Skin of body (tissue), 2 donors: ENCODE results near the gene MACROH2A2. TPM values are rescaled to one million over a fixed set of nuclear protein-coding genes. Genes with fewer than 3 reads are reported as not detected.
A peak's percentile ranks its signal among the peaks of the same experiment; 100 is the strongest.

Experiments used
- DNase-seq: peaks from one replicate; lab custom pipeline; 2025; lab: John Stamatoyannopoulos, UW
- total RNA-seq: library from RNA; depleted of rRNA; stranded (reverse); fragments of >200 nt; gene quantifications from one replicate; pipeline ENCODE4 v1.2.3, GENCODE V29; 2014

The MACROH2A2 gene
- total RNA-seq, 1 donor from 2014 or later: 10.2 TPM

- DNase-seq: no peak
These were observed 78.4 kb downstream of the MACROH2A2 start for GRCh38 chr10:70130878-70131559.

DNA sequence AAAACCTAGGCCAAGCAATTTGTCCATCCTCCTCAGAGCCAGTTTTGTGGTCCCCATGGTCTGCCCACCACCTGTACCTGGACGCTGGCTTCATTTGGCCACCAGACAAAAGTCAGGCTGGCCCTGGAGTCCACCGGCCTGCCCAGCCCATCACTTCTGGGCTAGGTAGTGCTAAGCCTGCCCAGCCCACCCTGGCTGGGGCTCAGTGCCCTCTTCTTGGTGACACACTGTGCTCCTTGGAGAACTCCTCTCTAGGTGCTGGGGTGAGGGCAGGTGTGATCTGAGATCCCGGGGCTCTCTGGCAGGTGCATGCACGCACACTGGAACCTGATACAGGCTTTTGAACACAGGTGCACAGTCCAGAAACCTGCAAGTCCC is 78.9 kb downstream of the MACROH2A2 start:
- no peak for DNase-seq

DNA sequence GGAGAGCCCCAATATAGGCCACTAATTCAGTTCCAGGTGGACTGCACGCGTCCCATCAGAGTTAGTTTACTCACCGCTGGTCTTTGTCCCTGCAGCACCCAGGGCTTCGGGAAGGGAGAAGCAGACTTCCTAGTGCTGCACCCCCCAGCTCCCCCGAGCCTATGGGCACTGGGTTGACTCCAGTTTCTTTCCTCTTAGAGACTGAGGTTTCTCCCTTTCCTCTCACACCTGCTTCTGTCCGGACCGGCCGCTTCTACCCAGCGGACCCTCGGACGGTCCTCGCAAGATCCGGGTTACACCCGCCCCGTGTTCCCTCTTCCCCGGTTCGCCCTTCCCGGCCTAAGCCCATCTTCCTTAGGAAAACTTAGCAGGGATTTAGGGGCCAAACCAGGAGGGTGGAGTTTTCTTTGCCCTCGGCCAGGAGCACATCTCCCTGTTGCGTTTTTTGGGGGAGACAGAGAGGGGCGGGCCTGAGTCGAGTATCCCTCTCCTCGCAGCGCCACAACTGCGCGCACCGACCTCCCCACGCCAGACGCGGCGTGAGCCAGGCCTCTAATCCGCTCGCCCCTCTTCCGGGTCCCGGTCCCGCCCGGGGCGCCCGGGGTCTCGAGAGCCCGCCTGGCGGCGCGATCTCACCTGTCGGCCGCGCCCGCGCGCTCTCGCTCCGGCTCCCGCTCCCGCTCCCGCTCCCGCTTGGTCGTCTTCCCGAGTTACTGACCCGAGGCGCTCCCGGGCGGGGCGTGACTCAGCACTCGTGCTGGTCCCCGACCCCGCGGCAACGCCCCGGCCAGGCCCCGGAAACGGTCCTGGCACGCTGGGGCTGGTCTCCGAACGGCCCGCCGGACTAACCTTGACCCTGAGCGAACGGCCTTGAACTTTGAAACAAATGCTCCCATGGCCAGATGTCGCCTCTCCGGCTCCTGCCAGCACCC is 79.7 kb downstream of the MACROH2A2 start, which contains the start of gene AIFM2:
Gene AIFM2, minus strand, starts transcription at position 728 of the 932 bp plus-strand sequence. CDS start 8,741 bp downstream, outside the sequence.
- DNase-seq: peak; percentile 13

GRCh38 chr10:70135046-70135445 is 82.4 kb downstream of the MACROH2A2 start:
- DNase-seq: no peak

- no peak for DNase-seq
These were observed 83.0 kb downstream of the MACROH2A2 start for GRCh38 chr10:70135684-70136083.

DNA sequence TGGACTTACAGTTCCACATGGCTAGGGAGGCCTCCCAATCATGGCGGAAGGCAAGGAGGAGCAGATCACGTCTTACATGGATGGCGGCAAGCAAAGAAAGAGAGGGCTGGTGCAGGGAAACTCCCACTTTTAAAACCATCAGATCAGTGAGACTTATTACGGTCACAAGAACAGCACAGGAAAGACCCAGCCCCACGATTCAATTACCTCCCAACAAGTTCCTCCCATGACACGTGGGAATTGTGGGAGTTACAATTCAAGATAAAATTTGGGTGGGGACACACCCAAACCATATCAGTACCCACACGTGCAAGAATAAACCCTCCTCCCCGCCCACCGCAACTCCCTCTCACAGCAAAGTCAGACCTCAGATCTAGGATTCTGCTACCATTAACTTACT is 84.5 kb downstream of the MACROH2A2 start:
- DNase-seq: no peak

- DNase-seq: no peak
These were observed 85.6 kb downstream of the MACROH2A2 start for GRCh38 chr10:70137927-70138883.

DNA sequence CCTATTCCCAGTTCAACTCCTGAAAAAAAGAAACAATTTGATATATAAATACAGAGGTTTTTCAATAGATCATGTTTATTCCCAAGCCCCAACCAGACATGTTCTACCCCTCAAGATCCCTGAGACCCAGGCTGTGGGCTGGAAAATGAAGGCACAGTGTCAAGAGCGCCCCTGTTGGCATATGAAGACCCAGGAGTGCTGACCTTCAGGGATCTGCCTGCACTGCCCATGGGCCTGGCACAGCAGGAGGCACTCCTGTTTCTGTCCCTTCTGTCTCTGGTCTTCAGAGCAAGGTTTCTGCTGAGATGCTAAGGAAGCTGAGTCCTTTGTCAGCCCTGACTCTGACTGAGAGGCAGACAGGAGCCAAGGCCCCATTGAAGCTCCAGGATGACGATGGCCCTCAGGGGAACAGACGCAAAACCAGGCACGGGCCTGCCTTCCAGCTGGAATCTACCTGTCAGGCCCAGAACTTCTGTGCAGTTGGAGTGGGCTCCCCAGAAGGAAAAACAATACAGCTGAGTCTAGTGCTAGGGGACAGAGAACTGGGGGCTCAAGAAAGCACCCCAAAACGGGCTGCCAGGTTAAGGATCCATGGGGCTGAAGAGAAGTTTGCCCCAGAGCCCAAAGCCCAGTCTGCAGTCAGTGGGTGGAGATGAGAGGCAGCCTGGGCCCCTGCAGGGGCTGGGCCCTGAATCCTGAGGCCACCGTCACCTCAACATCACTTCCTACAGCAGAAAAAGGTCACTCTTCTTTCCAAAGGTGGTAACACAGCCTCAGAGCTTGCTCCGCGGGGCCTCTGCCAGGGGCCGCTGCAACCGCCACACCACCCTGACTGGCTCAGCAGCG is 86.7 kb downstream of the MACROH2A2 start:
- no peak for DNase-seq

DNA sequence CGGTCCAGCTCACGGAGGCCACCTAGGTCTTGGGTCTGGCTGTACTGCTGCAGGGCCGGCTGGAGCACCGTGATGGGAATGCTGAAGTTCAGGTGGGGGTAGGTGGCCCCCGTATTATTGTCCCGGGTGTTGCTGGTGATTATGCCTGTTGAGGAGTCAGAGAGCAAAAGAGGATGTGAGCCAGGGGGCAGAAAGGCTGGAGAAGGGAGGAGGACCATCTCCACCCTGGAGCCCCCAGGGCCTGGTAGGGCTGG is 87.3 kb downstream of the MACROH2A2 start:
- no peak for DNase-seq

- DNase-seq: no peak
These were observed 87.7 kb downstream of the MACROH2A2 start for GRCh38 chr10:70140297-70140696.

- no peak for DNase-seq
These were observed 89.9 kb downstream of the MACROH2A2 start for GRCh38 chr10:70142555-70142954.

GRCh38 chr10:70144372-70145110 is 91.9 kb downstream of the MACROH2A2 start:
- DNase-seq: no peak

GRCh38 chr10:70145166-70145665 is 92.6 kb downstream of the MACROH2A2 start:
- no peak for DNase-seq

- DNase-seq: peak; percentile 29
These were observed 93.2 kb downstream of the MACROH2A2 start for GRCh38 chr10:70145666-70146488.

GRCh38 chr10:70146489-70147258 is 94.0 kb downstream of the MACROH2A2 start, which contains the start of gene TYSND1:
TYSND1 (minus strand) TSS chr10:70146700; CDS start chr10:70146586, 114 bp downstream.
- DNase-seq: peak; percentile 97

GRCh38 chr10:70147259-70147625 is 94.6 kb downstream of the MACROH2A2 start:
- DNase-seq: no peak

GRCh38 chr10:70148516-70148915 is 95.9 kb downstream of the MACROH2A2 start:
- no peak for DNase-seq

- DNase-seq: no peak
These were observed 102.7 kb downstream of the MACROH2A2 start for GRCh38 chr10:70155255-70155838.
